Activated CD4-positive, alpha-beta T cell treated with anti-CD3 and anti-CD28 coated beads, Interleukin-10, Interleukin-2, amounts not matched to agents 100 ng/mL and 50 ng/mL, durations not matched to agents 16 hours and 8 hours (primary cell): Measurements from ENCODE around the gene DHX58.

Source experiments
- DNase-seq: peaks from one replicate; pipeline ENCODE4 v3.0.0-alpha.2; 2020

The DHX58 gene

DNA sequence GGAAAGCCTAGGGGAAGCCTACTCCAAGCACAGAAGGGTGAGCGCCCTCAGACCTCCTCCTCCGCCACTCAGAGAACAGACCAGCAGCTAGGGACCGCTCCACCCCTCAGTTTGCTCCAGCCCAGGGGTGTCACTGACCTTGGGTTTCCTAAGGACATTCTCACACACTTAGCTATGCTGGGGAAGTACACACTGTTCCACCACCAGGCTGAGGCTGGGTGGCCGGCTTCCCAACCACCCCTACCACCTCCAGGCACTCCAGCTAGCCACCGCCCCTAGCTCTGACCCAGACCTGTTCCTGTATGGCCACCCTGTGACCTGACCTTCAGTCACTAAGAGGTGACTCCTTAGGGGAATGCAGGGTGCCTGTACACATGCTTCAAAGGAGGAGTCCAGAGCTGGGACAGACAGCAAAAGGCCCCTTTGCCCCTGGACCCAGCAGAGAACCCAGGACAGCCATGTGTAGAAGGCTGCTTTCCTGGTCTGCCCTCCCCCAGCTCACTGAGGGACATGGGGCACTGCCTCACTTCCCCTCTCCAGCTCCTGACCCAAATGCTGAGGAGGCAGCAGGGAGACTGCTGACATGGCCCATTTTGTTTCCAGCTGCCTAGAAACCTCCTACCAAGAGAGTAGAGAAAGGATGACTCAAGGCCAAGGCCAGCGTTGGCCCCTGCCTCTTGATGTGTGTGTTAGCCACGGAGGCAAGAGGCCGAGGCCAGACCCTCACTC is 16.8 kb upstream of the DHX58 start:
- DNase-seq: no peak

DNA sequence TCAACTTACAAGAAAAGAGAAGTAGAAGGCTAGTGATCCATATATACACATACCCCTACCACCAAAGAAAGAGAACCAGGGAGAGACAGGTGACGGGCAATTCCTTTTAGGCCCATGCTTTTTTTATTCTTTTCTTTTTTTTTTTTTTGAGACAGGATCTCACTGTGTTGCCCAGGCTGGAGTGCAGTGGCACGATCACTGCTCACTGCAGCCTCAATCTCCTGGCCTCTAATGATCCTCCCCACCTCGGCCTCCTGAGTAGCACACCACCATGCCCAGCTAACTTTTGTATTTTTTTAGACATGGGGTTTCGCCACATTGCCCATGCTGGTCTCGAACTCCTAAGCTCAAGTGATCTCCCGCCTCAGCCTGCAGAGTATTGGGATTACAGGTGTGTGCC is 14.9 kb upstream of the DHX58 start:
- DNase-seq: no peak

DNA sequence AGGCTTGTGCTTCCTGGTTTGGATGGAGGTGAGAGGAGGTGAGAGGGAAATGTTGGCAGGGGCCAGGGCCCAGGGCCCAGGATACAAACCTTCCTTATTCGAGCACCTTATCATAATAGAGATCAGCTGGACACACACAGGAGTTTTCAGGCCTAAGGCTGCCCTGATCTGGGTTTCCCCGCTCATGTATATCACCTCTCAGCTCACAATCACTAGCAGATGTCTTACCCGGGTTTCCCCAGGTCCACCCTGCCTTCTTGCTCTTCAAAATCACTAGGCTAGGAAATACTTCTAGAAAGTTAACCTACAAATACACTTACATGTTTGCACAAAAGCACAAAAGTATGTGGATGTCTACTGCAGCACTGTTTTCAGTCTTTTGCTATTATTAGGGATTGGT is 14.3 kb upstream of the DHX58 start:
- DNase-seq: no peak

DNA sequence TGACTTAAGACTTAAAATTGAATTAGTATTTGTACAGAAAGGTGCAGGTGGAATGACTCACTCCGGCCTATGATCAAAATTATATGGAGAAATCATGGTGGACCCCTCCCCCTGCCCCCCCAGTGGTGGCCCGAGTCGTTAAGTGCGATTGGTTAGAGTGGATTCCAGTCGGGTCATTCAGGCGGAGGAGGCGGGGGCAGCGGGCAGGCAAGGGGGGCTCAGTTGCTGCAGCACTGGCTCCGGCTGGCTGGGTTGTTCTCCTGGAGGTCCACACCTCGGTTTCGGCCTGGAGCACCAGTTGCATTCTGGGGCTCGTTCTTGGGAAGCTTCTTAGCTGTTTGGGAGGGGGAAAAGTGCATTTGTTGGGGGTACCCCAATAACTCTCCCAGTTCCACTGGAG is 13.1 kb upstream of the DHX58 start:
- DNase-seq: no peak

DNA sequence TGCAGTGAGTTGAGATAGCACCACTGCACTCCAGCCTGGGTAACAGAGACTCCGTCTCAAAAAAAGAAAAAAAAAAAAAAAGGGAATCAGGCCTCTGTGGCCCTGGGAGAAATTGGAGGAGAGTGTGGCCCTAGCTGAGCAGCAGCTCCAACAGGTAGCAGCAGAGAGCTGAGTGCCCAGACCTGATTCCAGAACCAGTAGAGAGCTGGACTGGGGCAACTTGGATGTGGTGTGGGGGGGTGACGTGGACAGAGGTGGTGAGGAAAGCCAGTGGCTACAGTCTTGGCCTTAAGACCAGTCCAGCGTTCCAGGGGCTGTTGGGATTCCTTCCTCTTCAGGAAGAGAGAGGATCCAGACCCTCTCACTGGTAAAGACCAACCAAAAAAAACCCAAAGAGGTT is 11.7 kb upstream of the DHX58 start:
- DNase-seq: no peak

DNA sequence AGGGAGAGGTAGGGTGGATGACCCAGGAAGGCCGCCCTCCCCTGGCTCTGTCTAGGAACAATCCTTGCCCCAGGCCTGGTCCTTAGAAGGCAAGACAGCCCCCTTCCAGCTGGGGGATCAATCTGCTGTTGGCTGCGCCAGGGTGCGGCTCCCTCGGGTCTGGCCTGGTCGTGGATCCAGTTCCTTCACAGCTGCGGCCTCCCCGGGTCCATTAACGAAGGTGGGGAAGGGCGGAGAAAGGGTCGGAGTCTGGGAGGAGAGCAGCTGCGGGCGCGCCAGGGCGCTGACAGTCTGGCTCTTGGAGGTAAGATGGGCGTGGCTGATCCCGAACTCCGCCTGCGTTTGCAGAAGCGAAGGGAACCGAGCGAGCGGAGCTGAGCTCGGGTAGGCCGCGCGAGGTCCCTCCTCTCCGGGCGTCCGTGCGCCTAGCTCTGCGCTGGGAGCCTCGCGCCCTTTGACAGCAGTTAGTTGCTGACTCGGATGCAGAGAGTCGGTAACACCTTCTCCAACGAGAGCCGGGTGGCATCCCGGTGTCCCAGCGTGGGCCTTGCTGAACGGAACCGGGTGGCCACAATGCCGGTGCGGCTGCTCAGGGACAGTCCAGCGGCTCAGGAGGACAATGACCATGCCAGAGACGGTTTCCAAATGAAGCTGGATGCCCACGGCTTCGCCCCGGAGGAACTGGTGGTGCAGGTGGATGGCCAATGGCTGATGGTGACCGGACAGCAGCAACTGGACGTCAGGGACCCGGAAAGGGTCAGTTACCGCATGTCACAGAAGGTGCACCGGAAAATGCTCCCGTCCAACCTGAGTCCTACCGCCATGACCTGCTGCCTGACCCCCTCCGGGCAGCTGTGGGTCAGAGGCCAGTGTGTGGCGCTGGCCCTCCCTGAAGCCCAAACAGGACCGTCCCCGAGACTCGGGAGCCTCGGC is 10.1 kb upstream of the DHX58 start, which contains the start of gene HSPB9:
Gene HSPB9 (plus strand): TSS at position 434 of the 933 bp plus-strand sequence. CDS start 47 bp downstream, at position 481.
- DNase-seq: no peak

DNA sequence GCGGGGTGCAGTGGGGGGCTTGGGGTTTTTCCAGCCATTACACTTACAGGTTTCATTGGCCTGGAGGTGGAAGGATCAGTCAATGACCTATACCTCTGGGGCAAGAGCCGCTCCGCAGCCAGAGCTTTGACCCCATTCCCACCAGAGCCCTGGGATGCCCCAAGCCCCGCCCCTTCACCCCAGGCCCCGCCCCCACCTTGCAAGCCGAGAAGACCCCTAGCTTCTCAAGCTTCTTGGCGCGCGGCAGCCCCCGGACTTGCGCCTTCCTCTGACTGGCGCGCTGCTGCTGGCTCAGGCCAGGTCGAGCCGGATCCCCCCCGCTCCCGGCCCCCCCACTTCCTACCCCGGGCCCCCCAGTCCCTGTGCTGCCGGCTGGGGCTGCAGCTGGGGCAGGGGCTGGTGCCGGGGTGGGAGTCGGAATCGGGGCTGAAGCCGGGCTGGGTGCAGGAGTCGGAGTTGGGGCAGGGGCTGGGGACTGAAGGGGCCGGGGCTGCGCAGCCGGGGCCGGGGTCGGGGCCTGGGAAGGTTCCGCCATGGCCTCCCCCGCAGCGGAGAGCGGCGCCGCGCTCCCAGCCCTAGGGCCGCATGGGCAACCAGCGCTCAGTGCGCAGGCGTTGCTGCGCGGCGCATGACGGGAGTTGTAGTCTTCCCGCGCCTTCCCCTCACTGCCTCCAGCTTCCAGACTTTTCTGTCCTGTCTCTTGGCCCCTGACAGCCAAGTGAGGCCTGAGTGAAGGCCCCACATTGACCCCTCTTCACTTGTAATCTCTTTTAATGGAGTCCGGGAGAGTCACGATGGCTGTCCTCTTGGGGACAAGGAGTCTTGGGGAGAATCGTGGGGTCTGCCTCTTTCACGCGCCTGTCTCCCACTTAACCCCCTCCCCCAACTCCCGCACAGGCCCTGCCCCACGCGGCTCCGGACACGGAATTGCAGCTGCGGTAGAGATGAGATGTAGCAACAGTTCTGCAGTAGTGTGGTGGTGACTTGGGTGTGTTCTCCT is 8.6 kb upstream of the DHX58 start, which contains the start of gene KAT2A:
Gene KAT2A (minus strand): TSS at position 598 of the 1,000 bp plus-strand sequence. CDS start 63 bp downstream, at position 535.
- peak; percentile 88 for DNase-seq

DNA sequence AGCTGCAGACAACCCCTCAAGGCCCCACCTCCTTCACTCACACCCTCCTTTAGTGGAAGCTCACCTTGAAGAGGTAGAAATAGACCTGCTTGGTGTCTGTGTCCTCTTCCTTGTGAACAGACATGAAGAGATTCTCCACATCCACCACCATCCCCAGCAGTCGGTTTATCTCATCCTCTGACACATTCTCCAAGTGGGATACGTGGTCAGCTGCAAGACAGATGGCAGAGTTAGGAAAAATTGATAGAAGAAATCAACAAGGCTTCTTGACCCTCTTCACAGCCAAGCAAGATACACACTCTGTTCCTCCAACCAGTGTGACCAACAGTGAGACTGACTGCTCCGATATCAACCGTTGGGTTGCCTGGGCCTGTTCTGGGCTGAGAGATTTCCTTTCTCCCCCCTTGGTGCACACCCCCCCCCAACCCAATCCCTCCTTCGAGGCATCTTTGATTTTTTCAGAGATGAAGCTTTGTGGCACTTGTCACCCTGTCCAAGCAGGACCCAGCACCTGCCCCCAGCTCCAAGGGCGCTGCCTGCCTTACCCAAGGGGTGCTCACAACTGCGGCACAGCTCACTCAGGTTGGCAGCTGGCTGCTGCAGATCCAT is 7.8 kb upstream of the DHX58 start:
- no peak for DNase-seq

DNA sequence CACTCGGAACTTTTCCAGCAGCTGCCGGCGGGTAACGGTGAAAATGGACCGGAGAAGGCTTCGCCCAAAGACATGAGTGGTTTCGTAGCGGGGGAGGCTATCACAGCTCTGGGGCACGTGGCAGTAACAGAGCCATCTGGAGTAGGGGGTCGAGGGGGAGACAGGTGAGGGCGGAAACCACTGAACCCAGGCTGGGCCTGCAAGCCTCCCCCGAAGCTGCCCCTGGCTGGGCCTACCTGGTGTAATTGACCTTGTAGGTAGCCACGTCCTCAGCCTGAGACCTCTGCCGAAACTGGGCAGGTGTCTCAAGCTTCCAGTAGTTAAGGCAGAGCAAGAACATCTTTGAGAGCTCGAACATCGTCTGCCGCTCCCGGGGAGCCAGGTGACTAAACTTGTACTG is 6.8 kb upstream of the DHX58 start:
- DNase-seq: no peak

DNA sequence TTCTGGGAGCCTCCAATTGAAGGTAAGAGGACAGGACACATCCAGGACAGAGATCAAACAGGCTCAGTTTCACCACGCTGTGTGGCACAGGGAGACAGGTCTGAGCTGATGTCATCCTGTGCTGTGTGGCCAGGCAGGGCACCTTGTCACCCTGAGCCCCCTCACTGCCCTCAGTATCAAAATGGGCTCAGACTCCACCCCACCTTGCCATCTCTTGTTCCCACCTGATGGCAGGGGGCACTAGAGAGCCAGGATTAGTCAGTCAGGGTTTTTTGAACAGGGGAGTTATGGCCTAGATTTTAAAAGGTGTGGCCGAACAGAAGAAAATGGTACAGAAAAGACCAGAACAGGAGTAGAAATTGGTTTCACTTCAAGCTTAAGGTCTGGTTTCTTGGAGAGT is 6.0 kb upstream of the DHX58 start:
- peak; percentile 59 for DNase-seq

DNA sequence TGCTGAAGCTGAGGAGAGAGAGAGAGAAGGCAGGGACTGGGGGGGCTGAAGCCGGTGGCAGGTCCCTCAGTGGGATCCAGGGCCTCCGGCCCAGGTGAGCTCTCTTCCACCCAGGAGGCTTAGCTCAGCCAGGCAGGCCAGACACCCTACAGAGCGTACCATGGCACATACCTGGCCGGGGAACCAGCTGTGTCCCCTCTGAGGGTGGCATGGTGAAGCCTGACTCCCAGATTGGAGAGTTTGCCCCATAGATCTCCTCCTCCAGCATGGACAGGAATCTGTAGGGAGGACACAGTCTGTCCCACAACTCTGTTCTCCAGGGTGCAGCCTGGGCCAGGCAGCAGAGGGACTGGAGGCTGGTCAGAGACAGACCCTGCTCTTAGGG is 5.6 kb upstream of the DHX58 start:
- no peak for DNase-seq

DNA sequence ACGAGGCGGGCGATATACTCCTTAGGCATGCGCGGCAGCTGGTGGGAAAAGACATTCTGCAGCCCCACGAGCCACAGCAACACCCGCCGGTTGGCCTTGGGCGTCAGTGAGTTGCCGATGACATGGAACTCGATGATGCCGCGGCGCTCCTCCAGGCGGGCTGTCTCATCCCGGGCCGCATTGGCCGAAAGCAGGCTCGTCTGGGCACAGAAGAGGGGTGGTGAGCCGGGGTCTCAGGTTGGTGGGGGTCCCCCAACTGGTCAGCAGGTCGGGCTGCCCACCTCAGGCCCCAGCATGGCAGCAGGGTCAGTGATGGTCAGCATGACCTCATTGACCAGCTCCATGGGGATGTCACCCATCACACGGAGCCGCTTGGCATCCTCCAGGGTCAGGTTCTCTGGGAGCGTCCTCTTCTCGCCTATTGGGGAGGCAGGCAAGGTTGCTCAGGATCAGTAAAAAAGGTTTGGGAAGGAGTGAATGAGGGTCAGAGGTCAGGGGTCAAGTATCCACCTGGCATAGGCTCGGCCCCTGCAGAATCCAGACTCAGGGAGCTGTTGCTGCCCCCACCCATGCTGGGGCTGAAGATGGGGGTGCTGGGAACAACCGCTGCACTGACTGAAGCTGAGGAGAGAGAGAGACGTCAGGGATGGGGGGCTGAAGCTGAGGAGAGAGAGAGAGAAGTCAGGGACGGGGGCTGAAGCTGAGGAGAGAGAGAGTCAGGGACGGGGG is 5.0 kb upstream of the DHX58 start:
- DNase-seq: no peak

DNA sequence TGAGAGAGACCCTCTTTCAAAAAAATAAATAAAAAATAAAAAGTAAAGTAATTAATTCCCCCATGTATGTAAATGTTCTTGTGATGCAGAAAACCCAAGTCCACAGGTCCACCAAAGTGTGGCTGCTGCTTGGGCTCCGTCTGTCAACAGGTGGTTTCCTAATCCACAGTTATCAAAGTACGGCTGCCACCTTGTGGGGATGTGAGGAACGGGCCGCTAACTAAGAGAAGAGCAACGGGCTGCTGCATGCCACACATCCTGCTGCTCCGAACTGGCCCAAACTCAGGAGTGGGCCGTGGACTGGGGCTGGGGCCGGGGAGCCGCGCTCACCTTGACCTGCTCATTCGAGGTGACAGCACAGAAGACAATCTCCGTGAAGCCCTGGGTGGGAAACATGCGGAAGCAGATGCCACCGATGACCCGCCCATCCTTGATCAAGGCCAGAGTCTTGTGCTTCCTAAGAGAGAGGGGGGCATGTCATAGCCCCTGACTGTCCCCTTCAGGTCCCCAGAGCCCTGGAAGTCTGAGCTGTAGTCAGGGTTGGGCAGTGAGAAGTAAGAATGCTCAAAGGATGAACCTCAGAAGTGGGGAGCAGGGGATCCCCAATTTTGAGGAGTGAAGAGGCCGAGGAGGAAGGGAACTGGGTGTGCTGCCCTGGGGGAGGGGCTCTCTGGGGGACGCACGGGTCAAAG is 4.3 kb upstream of the DHX58 start:
- peak; percentile 85 for DNase-seq

DNA sequence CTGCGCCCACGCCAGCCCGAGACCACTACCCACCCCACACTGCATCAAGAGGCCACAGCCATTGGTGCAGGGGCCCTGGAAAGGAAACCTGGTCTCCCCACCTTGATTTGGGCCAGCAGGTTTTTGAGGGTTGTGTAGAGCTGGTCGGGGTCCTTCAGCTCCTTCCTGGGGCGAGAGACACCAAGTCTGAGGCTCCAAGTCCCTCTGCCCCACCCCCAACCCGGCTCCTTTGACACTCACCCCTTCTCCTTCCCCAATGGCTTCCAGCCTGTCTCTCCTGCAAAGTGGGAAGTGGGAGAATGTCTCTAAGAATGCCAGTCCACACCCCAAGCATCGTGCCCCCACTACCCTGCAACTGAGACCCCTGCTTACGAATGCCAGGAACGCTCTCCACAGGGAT is 1.6 kb upstream of the DHX58 start:
- no peak for DNase-seq

DNA sequence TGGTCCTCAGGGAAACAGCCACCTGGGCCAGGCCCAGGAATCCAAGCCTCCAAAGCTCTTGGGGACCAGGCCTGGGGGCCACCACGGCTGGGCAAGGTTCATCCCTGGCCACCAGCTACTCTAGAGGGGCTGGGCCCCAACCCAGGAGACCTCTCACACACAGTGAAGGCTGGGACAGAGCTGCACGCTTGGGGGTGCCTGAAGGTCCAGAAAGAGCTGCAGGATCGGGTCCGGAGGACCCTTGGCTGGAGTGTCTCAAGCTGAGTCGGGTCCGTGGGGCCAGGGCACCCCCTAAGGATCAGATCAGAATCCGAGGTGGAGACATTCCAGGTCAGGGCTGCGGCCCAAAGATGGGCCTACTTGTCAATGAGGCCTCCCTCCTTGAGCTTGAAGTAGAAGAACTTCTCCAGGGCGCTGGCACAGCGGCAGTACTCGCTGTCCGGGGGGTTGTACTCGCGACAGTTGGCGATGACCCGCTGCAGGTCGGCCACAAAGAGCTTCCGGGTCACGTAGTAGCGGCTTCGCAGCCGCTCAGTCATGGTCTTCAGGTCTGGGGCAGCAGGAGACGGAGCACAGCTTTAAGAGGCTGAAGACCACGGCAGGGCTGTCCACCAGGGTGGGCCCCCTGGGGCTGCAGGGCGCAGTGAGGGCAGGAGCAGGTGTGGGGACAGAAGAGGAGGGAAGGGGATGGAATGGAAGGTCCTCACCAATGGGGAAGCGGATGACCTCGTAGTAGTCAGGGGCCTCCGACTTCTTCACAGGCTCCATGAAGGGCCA is 967 bp upstream of the DHX58 start:
- DNase-seq: no peak

DNA sequence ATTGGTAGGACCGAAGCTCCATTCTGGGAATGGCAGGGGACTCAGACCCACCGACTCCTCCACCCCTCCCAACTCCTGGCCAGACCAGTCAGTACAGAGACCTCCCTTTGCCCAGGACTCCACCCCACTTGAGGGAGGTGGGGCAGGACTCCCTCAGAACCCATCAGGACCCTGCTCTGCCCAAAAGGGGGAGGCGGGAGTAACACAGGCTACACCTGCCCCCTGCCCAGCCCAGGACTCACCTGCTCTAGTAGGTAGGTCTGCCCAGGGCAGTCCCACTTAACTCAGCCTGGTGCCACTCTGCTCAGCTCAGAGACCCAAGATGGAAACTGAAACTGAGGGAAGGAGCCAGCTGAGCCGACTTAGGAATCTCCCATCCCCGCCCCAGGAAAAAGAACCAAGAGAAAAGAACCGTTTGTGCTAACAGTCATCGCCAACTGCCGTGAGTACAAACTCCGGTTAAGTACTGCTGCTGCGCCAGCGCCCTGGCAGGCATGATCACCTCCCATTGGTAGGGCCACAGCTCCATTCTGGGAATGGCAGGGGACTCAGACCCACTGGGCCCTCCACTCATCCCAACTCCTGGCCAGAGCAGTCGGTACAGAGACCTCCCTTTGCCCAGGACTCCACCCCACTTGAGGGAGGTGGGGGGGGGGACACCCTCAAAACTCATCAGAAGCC is 503 bp downstream of the DHX58 start:
- DNase-seq: peak; percentile 35

DNA sequence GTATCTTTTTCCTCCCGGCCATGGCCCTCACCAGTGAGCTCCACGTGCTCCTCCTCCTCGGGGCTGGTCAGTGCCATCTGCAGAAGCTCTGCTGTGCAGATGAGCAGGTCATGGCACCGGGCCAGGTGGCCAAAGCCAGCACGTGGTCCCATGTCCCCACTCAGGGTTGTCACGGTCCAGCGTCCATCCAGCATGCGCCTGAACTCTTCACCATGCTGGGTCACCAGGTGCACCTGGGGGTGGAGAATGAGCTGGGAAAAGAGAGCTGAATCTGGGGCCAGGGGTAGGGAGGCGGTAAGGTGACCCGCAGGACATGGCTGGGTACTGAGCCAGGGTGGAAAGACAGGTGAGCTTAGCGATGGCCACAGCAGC is 1.3 kb downstream of the DHX58 start:
- no peak for DNase-seq

DNA sequence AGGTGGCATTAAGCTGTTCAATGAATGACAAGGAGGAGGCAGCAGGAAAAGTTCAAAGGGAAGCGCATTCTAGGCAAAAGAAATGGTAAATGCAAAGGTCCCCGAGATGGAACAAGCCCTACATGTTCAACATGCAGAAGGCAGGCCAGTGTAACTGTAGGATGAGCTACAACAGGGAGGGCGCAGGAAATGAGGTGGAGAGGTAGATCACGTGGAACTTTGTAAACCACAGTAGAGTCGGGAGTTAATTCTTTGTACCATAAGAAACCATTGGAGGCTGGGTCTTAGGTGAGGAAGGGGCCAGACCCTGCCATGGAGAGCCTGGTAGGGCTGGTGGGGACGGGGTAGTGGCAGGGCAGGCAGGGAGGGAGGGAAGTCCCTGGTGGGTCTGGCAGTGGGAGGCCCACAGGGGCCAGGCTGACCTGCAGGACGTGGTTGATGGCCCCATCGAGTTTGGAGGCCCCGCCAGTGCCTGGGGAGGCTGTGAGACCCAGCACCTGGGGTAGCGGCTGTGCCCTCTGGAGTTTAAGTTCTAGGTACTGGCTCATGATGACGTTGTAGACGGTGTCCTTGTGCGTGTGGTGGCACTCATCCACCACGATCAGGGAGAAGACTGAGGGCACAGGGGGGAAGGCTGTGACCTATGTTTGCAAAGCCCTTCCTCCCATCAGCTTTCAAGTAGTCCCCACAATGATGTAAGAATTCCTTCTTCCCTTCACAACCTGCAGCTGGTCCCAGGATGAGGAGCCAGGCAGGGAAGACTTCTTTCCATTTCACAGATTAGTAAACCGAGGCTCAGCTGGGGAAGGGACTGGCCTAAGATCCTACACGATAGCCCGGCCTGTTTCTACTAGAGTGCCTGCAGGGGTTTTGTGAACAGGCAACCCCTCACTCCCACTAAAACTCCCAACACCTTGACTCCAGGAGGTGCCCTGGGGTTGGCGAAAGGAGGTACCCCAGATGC is 1.9 kb downstream of the DHX58 start:
- DNase-seq: no peak
